NAMALWA (cell line): ENCODE data around the gene RNASEH2B.
A peak's percentile ranks its signal among the peaks of the same experiment; 100 is the strongest.

ENCODE experiments used
- DNase-seq: peaks from one replicate; pipeline ENCODE4 v3.0.0-alpha.2; 2015; ENCODE audit warnings: low spot score

The RNASEH2B gene, protein sequence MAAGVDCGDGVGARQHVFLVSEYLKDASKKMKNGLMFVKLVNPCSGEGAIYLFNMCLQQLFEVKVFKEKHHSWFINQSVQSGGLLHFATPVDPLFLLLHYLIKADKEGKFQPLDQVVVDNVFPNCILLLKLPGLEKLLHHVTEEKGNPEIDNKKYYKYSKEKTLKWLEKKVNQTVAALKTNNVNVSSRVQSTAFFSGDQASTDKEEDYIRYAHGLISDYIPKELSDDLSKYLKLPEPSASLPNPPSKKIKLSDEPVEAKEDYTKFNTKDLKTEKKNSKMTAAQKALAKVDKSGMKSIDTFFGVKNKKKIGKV

DNA sequence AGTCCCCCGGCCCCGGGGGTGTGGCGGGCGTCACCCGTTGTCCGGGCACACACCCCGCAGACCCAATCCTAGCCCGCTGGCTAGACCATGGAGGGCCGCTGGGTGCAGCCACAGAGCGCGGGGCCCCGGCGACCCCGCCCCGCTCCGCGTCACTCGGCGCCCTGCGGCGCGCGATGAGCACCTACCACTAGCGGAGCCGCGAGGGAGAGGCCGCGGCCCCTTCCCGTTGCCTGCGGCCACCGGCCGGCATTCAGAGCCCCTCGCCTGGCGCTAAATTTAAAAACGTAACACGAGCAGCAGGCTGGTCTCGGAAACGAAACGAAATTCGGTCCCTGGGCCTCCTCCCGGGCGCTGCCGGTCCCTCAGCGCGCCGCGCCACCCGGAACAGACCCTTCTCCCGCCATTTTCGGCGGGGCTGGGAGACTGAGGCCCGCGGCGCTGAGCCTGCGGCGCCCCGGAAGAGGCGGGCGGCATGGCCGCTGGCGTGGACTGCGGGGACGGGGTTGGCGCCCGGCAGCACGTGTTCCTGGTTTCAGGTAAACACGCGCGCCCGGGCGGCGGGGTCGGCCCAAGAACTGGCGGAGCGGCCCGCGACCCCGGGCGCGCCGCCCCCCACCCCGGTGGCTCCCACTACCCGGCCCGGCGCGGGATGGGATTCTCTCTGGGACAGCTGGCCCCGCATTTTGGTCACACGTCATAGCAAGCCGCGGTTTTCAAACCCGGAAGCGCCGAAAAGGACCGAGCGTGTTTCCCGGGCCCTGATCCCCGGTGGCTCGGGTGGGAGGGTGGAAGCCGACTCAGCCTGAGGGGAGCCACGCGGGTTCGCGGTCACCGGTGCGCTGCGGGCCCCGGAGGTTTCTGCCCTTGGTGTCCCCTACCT lies at the start of gene RNASEH2B:
Gene RNASEH2B, plus strand, starts transcription at position 187 of the 880 bp plus-strand sequence. Its CDS starts 286 bp downstream, at position 473.
- peak; percentile 88 for DNase-seq

GRCh38 chr13:50864492-50864891 lies 45.1 kb upstream of the RNASEH2B start:
- DNase-seq: no peak

DNA sequence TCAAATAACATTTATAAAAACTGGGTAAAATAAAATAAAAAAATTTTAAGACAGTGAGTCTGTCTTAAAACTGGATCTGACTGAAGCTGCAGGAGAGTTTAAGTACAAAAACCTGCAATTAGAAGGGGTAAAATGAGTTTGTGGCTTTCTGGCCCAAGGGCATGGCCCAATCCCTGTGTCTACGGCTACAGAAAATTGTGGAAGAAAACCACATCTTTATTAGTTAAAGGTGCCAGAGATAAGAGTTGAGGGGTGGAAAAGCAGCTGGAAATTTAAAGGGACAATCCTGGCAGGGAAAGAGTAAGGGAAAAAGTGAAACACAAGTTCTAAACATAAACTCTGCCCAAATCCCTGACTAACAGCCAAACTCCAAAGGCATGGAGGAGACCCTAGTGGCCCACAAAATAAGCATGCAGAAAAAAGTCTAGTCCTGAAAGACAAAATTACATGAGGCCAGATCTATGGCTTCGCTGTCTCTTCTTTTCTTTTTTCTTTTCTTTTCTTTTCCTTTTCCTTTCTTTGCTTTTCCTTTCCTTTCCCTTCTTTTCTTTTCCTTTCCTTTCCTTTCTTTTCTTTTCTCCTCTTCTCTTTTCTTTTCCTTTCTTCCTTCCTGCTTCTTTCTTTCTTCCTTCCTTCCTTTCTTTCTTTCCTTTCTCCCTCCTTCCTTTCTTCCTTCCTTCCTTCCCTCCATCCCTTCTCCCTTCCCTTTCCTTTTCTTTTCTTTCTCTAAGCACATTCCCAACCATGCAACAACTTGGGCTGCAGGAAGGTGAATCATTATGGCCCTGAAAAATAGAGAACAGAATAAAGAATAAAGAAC lies 42.6 kb upstream of the RNASEH2B start:
- no peak for DNase-seq

DNA sequence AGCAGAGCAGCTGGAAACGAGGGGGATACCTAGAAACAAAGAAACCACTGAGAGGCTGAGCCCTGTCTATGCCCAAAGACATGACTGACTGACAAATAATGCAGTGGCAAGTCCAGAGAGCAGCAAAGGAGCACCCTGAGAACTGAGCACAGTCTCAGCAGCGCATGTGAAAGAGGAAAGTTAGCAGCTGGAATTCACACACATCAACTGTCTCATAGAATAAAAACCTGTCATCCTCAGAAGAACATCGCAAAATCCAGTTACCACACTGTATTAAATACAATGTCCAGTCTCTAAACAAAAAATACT lies 42.0 kb upstream of the RNASEH2B start:
- DNase-seq: peak; percentile 51

DNA sequence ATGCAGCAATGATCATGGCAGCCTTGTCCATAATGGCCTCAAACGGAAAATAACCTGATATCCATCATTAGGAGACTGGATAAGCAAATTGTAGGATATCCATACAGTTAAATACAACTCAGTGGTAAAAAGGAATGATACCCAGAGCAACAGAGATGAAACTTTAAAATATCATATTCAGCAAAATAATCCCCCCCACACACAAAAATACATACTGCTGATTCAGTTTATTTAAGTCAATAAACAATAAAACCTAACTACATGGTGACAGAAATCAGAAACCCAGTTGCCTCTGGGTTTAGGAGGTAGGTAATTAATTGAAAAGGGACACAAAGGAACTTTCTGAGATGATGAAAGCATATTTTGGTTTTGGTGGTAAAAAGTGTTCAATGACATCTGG lies 38.2 kb upstream of the RNASEH2B start:
- DNase-seq: no peak

DNA sequence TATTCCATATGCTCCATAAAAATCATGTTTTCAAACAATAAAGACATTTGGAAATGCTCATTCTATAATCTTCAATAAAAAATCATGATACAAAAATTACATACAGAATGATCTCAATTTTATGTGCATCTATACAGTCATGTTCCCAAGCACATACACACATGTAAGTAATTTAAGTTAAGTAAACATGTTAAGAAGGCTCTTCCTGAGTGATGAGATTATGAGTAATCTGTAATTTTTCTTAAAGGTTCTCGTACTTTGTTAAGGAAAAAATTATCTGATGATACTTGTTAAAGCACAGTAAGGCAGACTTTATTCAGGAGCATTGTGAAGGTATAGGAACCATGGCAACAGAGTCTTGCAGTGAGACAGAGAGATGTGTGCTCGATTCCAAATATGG lies 36.1 kb upstream of the RNASEH2B start:
- DNase-seq: no peak

DNA sequence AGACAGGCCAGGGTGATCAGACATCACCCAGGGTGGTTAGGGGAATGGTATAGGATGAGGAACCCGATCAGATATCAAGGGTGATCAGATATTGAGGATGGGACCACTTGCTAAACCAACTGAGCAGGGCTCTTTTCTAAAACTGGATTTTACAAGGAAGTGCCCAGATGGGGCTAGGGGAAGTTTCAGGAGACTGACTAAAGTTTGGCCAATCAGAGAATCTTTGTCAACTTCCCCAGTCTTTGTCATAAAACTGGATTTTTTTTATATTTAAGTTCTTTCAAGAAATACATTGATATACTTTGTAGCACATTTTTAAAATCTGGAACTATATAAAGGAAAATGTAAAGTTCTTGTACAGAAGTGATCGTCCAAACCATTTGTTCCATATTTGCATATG lies 35.6 kb upstream of the RNASEH2B start:
- DNase-seq: no peak

GRCh38 chr13:50882816-50883435 lies 26.7 kb upstream of the RNASEH2B start:
- no peak for DNase-seq

DNA sequence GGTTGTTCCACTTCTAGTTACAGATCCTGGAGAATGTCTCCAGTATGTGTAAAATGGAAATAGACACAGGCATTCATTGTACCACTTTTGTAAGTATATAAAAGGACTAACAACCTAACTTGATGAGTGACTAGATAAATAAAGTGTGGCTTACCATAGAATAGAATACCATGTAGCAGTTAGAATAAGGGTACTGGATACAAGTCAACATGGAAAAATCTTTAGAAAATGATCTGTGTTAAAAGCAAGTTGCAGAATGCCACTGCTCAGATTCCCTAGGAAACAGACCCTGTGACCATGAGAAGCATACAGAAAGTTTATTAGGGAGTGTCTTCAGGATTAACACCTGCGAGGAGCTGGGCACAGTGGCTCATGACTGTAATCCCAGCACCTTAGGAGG lies 25.9 kb upstream of the RNASEH2B start:
- no peak for DNase-seq

DNA sequence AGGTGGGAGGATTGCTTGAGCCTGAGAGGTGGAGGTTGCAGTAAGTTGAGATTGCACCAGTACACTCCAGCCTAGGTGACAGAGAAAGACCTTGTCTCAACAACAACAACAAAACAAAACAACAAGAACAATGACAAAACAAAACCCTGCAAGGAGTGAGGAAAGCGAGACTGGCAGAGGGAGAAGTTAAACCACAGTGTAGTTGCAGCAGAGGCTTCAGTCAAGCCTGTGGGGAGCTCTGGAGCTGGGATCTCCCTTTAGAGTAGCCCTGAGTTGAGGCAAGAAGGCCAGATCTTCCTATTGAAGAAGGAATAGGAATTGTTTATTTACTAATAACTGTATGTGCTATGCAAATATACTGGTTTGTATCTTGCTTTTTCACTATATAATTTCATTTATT lies 25.3 kb upstream of the RNASEH2B start:
- no peak for DNase-seq

GRCh38 chr13:50887151-50887550 lies 22.4 kb upstream of the RNASEH2B start:
- no peak for DNase-seq

DNA sequence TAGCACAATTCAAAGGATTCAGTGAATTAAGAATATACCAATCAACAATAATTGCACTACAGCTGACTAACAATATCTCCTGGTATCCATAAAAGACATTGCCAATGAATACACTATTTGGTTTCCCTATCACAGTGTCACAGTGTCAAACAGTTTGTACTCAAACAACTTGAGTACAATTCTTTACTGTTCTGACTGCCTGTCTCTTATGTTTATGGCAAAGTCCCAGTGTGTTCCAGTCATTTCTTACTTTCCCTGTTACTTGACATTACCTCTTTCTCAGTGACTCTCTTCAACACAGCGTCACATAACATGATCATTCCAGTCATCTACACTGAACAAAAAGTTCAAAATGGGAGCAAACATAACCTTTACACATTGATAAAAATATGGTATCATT lies 21.2 kb upstream of the RNASEH2B start:
- DNase-seq: no peak

DNA sequence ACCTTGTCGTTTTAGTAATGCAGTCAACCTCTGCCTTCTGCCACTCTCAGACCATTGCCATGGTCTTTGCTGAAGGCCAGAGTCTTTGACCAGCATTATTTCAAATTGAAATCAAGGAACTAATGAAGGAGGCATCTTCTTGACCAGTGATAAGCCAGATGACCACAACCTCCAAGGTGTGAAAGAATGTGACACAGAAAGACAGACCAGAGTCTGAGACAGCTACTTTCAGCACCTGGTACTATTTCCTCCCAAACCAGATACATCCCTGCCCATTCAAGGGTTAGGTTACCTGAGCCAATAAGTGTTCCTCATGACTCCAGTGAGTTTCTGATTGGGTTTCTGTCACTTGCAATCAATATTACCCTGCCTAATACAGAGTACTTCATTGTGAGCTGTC lies 20.3 kb upstream of the RNASEH2B start:
- DNase-seq: no peak

DNA sequence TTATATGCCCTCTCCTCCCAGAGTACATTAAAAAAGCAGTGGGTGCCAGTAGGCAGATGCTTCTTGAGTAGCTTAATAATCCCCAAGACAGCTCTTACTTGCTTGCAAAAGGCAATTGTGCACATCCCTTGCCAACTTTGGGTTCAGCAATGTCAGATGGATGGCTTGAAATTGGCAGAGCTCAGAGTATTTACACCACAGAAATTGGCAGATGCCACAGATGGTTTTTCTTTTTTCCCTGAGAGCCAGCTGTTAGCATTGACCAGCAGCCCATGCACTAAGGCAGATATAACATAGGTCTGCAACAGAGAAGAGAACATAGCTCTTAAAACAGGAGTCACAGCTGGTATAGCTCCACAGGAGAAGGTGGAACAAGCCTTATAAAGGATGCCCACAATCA lies 18.4 kb upstream of the RNASEH2B start:
- DNase-seq: peak; percentile 58

- peak; percentile 85 for DNase-seq
Measured at GRCh38 chr13:50892210-50892944, 17.2 kb upstream of the RNASEH2B start.

- DNase-seq: peak; percentile 90
Measured at GRCh38 chr13:50893211-50893852, 16.3 kb upstream of the RNASEH2B start.

GRCh38 chr13:50894012-50894411 lies 15.6 kb upstream of the RNASEH2B start:
- peak; percentile 53 for DNase-seq

DNA sequence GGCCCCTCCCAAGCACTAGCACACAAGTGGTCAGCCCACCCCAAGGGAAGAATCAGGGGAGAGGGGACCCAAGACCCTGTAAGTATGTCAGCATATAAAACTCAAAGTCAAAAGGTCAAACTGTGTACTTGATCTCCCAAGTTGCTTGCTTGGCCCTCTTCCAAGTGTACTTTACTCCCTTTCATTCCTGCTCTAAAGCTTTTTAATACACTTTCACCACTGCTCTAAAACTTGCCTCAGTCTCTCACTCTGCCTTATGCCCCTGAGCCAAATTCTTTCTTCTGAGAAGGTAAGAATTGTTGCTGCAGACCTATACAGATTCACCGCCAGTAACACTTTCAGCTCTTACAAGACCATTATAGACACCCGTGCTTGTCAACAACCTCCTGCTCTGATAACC lies 15.1 kb upstream of the RNASEH2B start:
- DNase-seq: peak; percentile 26

GRCh38 chr13:50898338-50898737 lies 11.3 kb upstream of the RNASEH2B start:
- peak; percentile 28 for DNase-seq

GRCh38 chr13:50901701-50902100 lies 7.9 kb upstream of the RNASEH2B start:
- no peak for DNase-seq

- DNase-seq: no peak
Measured at GRCh38 chr13:50905256-50905655, 4.3 kb upstream of the RNASEH2B start.
